ENCODE measurements around the gene PIK3C3. TPM values are rescaled to one million over a fixed set of nuclear protein-coding genes. Genes with fewer than 3 reads are reported as not detected.

The PIK3C3 gene
- total RNA-seq, 2 experiments from 2014 or later, result 8.3 to 22.3 TPM

DNA sequence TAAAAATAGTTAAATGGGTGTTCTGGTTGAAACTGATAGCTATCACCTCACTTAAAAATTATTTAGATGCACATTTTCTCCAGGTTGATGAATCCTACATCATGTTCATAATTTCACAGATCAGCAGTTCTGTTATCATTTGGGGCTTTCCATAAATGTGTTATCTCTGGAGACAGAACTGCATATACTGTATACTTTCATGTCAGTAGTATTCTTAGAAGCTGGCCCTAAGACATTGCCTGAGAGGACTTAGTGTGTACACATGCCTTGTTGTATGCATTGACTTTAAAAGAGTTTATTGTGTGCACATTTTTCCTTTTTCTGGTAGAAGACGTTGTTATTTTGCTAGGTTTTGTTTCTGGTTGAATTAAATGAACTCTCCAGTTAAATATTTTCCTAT lies 41.0 kb downstream of the PIK3C3 start:
- no peaks in the 10 kb centered on the region for H3K4me1 ChIP-seq (ENCODE audit: insufficient read depth, low read length, poor library complexity, severe bottlenecking)
- ChIA-PET CTCF (ENCODE audit: unreplicated experiment) (no interaction called here), POLR2A (no interaction called here)
- H3K36me3 ChIP-seq (ENCODE audit: insufficient read depth, low read length), result peaks cover 28% of the 10 kb centered on the region
- no peak overlapping the region for H2AFZ ChIP-seq (ENCODE audit: low read length)
- no peak overlapping the region for H3K27ac ChIP-seq (ENCODE audit: low read depth, low read length, poor library complexity, severe bottlenecking)
- no peaks in the 10 kb centered on the region for H4K20me1 ChIP-seq (ENCODE audit: insufficient read depth, low read length)
- intact Hi-C loops (cut with micrococcal nuclease; ENCODE audit: unreplicated experiment), result no loop called here
- no peaks in the 10 kb centered on the region for H3K79me2 ChIP-seq (ENCODE audit: insufficient read depth, low read depth, low read length)
- no peaks in the 10 kb centered on the region for H3K9me3 ChIP-seq (ENCODE audit: low read length)
- no peak for TF ChIP-seq EZH2phosphoT487 (IDR thresholded peaks at IDR 0.05; ENCODE audit: borderline replicate concordance, low read depth, low read length)
- TF ChIP-seq, protein P1, sequence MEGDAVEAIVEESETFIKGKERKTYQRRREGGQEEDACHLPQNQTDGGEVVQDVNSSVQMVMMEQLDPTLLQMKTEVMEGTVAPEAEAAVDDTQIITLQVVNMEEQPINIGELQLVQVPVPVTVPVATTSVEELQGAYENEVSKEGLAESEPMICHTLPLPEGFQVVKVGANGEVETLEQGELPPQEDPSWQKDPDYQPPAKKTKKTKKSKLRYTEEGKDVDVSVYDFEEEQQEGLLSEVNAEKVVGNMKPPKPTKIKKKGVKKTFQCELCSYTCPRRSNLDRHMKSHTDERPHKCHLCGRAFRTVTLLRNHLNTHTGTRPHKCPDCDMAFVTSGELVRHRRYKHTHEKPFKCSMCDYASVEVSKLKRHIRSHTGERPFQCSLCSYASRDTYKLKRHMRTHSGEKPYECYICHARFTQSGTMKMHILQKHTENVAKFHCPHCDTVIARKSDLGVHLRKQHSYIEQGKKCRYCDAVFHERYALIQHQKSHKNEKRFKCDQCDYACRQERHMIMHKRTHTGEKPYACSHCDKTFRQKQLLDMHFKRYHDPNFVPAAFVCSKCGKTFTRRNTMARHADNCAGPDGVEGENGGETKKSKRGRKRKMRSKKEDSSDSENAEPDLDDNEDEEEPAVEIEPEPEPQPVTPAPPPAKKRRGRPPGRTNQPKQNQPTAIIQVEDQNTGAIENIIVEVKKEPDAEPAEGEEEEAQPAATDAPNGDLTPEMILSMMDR (conservative IDR thresholded peaks at IDR 0.05; ENCODE audit: low read length), result no peak
- BruUV-seq (replicated peaks), result no TSS peak
- no peak overlapping the region for H3K4me2 ChIP-seq (ENCODE audit: low read length)
- DNase-seq (ENCODE audit: low spot score), result no peak
- no peak overlapping the region for H3K4me3 ChIP-seq (ENCODE audit: low read depth, low read length, poor library complexity, severe bottlenecking)
- H3K9me2 ChIP-seq (ENCODE audit: insufficient read depth, low read length), result no peaks in the 10 kb centered on the region

- H3K9me3 ChIP-seq (ENCODE audit: low read length), result no peaks in the 10 kb centered on the region
- no peak for DNase-seq (ENCODE audit: low spot score)
- no peaks in the 10 kb centered on the region for H3K79me2 ChIP-seq (ENCODE audit: insufficient read depth, low read depth, low read length)
- CTCF ChIA-PET (ENCODE audit: unreplicated experiment), result no interaction called here
- H3K4me1 ChIP-seq (ENCODE audit: insufficient read depth, low read length, poor library complexity, severe bottlenecking), result no peaks in the 10 kb centered on the region
- H3K4me2 ChIP-seq (ENCODE audit: low read length), result no peak overlapping the region
- H3K27ac ChIP-seq (ENCODE audit: low read depth, low read length, poor library complexity, severe bottlenecking), result no peak overlapping the region
- no peak overlapping the region for H2AFZ ChIP-seq (ENCODE audit: low read length)
- intact Hi-C loops (cut with micrococcal nuclease; ENCODE audit: unreplicated experiment), result no loop called here
- POLR2A ChIA-PET, result no interaction called here
- TF ChIP-seq, protein P1 (conservative IDR thresholded peaks at IDR 0.05; ENCODE audit: low read length), result no peak
- no peak for TF ChIP-seq EZH2phosphoT487 (IDR thresholded peaks at IDR 0.05; ENCODE audit: borderline replicate concordance, low read depth, low read length)
- H3K4me3 ChIP-seq (ENCODE audit: low read depth, low read length, poor library complexity, severe bottlenecking), result no peak overlapping the region
- BruUV-seq (replicated peaks), result no TSS peak
- H3K36me3 ChIP-seq (ENCODE audit: insufficient read depth, low read length), result peaks cover 22% of the 10 kb centered on the region
- H4K20me1 ChIP-seq (ENCODE audit: insufficient read depth, low read length), result no peaks in the 10 kb centered on the region
- H3K9me2 ChIP-seq (ENCODE audit: insufficient read depth, low read length), result no peaks in the 10 kb centered on the region
Observed at GRCh38 chr18:41999751-42000150, 44.7 kb downstream of the PIK3C3 start.

DNA sequence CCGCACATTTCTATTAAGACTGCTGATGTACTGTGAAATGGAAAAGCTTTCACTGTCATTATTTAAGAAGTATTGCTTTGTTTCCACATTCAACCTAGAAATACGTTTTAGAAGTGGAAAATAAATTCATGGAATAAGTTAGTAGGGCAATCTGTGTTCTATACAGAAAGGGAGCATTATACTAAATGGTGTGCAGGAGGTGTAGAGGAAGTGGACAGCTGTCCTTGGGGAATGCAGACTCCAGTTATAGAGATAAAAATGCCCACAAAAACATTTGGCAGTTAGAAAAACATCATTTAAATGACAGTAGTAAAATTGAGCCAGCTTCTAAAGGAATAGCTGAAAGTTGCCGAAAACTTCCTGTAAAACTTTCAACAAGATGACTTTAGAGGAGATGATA lies 46.8 kb downstream of the PIK3C3 start:
- Histone ChIP-seq H3K9me2 (ENCODE audit: insufficient read depth, low read length) (no peaks in the 10 kb centered on the region), H2AFZ (ENCODE audit: low read length) (no peak overlapping the region), H3K9me3 (ENCODE audit: low read length) (no peaks in the 10 kb centered on the region), H3K4me1 (ENCODE audit: insufficient read depth, low read length, poor library complexity, severe bottlenecking) (no peaks in the 10 kb centered on the region), H3K4me2 (ENCODE audit: low read length) (no peak overlapping the region), H4K20me1 (ENCODE audit: insufficient read depth, low read length) (no peaks in the 10 kb centered on the region), H3K27ac (ENCODE audit: low read depth, low read length, poor library complexity, severe bottlenecking) (no peak overlapping the region), H3K4me3 (ENCODE audit: low read depth, low read length, poor library complexity, severe bottlenecking) (no peak overlapping the region), H3K79me2 (ENCODE audit: insufficient read depth, low read depth, low read length) (no peaks in the 10 kb centered on the region), H3K36me3 (ENCODE audit: insufficient read depth, low read length) (peaks cover 19% of the 10 kb centered on the region)
- ChIA-PET POLR2A (no interaction called here), CTCF (ENCODE audit: unreplicated experiment) (no interaction called here)
- no peak for DNase-seq (ENCODE audit: low spot score)
- no peak for TF ChIP-seq EZH2phosphoT487 (IDR thresholded peaks at IDR 0.05; ENCODE audit: borderline replicate concordance, low read depth, low read length)
- TF ChIP-seq, protein P1 (conservative IDR thresholded peaks at IDR 0.05; ENCODE audit: low read length), result no peak
- no TSS peak for BruUV-seq (replicated peaks)
- intact Hi-C loops (cut with micrococcal nuclease; ENCODE audit: unreplicated experiment), result no loop called here

All from OCI-LY7 (cell line).